Left lung (tissue), 10 donors: ENCODE measurements around the gene FAM107B. TPM values are rescaled to one million over a fixed set of nuclear protein-coding genes. Genes with fewer than 3 reads are reported as not detected.

Experiments used
- ATAC-seq: fragments of 200-7000 bp; cut with Tn5 transposase; one replicate; pipeline ENCODE4 v1.9.1; 2020; ENCODE audit warnings: moderate library complexity
- DNase-seq, 4 donors: peaks; one replicate each; pipeline ENCODE4 v3.0.0-alpha.2; 2013 to 2020
- H3K27ac ChIP-seq, 2 donors: fragments of 200-600 bp; sonication (generic) in 1 of 2; one replicate each; pipeline versions ENCODE4 v1.5.0 to v1.8.0; 2020 to 2021
- H3K27me3 ChIP-seq, 2 donors: fragments of 200-600 bp; sonication (generic) in 1 of 2; one replicate each; pipeline versions ENCODE4 v1.5.0 to v1.8.0; 2020 to 2021
- H3K36me3 ChIP-seq, 2 donors: fragments of 200-600 bp; sonication (generic) in 1 of 2; one replicate each; pipeline versions ENCODE4 v1.5.0 to v1.8.0; 2020 to 2021
- H3K4me1 ChIP-seq, 2 donors: fragments of 200-600 bp; one replicate each; pipeline ENCODE4 v1.8.0; 2021
- H3K4me3 ChIP-seq, 2 donors: fragments of 200-600 bp; sonication (generic) in 1 of 2; one replicate each; pipeline versions ENCODE4 v1.5.0 to v1.8.0; 2020 to 2021; ENCODE audit warnings: mild to moderate bottlenecking in 1 of 2
- H3K9me3 ChIP-seq, 2 donors: fragments of 200-600 bp; sonication (generic) in 1 of 2; one replicate each; pipeline versions ENCODE4 v1.5.0 to v1.8.0; 2020 to 2021
- CTCF ChIP-seq, 2 donors: fragments of 200-600 bp; sonication (generic) in 1 of 2; IDR thresholded peaks; one replicate each; pipeline versions ENCODE4 v1.5.0 to v1.8.0; 2021; ENCODE audit warnings: antibody characterized with exemption in 2 of 2
- intact Hi-C, 2 donors: fragments of 100-400 bp; cut with DNase I; formaldehyde crosslinking; loops; one replicate each; pipeline versions ENCODE4 v1.11.2 to v1.14.2; 2022
- polyA plus RNA-seq, 6 donors: library from polyadenylated mRNA; unstranded; fragments of 120-200 nt; gene quantifications; one replicate each; pipeline ENCODE4 v1.2.1, GENCODE V29; 2013; ENCODE audit not compliant: insufficient read length in 6 of 6
- total RNA-seq, 2 donors: library from RNA; stranded (reverse); fragmentation: NEBNext Ultra II Directional; extraction: Animal tissue kit (Norgen Biotek cat#: 25700); gene quantifications; one replicate each; pipeline ENCODE4 v1.2.1, GENCODE V29; 2021
- donor health status: DM: no; HTN: yes; CAD: no.
- donor health status: DM: no; HTN: no; CAD: no.

Gene FAM107B
- total and polyA plus RNA-seq, 8 donors = 66.2 to 93.6 (median 83.0) TPM

GRCh38 chr10:14601326-14601725 is 173.4 kb downstream of the FAM107B start:
- DNase-seq (no peak), ATAC-seq (no peak)
- Histone ChIP-seq H3K36me3 (peaks cover 0 to 45% of the 10 kb centered on the region in 2 donors), H3K9me3 (no peaks in the 10 kb centered on the region), H3K27ac (peak overlapping the region in 1 of 2 donors; percentile 85), H3K27me3 (no peaks in the 10 kb centered on the region), H3K4me3 (peak overlapping the region in 1 of 2 donors; percentile 63), H3K4me1 (peaks cover 7 to 47% of the 10 kb centered on the region in 2 donors)
- intact Hi-C loops = no loop called here
- no peak for TF ChIP-seq CTCF (IDR thresholded peaks at IDR 0.05)

DNA sequence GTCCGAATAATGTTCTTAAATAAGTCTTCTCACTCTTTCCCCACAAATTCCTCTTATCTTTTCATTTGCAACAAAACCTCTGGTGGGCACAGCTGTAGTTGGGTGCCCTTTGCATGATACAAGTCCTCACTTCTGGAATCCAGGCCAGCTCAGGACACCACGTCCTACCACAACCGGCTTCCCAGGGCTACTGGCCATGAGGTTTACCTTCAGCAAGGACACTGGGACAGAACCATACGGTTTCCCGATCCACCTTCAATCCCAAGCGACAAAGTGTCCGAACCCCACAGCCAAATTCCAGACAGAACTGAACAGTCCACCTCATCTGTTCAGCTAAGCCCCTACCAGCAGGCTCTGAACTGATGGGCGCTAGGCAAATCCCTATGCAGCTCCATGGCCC is 174.6 kb downstream of the FAM107B start:
- no peak for DNase-seq
- TF ChIP-seq CTCF (IDR thresholded peaks at IDR 0.05) = no peak
- Histone ChIP-seq H3K4me3 (no peak overlapping the region), H3K4me1 (peaks cover 3 to 39% of the 10 kb centered on the region in 2 donors), H3K27me3 (no peaks in the 10 kb centered on the region), H3K36me3 (peaks cover 0 to 52% of the 10 kb centered on the region in 2 donors), H3K9me3 (no peaks in the 10 kb centered on the region), H3K27ac (no peak overlapping the region)
- intact Hi-C loops = no loop called here
- ATAC-seq = no peak

DNA sequence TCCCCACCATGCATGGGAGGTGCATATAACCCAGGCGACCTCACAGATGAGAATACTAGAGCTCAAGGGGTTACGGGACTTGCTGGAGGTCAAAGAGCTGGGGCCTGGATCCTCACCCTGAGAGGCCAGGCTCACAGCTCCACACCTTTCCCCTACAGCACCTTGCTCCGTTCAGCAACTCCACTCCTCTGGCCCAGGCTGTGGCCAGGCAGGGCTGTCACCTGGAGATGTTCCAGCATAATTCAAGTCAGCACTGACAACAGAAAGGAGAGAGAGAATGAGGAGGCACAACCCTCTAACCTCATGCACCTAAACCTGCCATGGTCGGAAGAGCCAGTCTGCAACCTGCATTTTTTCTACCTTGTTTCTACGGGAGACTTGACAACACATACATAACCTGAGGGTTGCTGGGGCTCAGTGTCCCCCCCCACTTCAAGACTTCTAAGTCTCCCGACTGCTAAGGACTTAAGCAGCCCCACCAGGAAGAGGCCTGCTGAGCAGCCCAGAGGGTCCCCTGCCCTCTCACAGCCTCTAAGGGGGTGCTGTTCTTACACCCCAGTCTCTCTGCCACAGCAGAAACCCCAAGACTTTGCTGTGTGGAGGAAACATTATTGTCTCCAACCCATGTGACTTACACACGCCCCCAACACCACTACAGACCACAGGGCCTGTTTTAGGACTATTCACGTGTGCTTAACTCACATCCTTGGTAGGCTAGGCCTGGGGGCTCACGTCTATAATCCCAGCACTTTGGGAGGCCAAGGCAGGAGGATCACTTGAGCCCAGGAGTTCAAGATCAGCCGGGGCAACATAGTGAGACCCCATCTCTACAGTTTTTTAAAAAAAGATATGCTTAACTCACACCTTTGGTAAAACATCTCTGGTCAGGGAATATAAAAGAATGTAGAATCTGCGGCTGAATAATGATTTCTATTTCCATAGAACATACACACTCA is 175.6 kb downstream of the FAM107B start:
- Histone ChIP-seq H3K27ac (no peak overlapping the region), H3K36me3 (peaks cover 0 to 52% of the 10 kb centered on the region in 2 donors), H3K27me3 (no peaks in the 10 kb centered on the region), H3K9me3 (no peaks in the 10 kb centered on the region), H3K4me3 (no peak overlapping the region), H3K4me1 (peaks cover 0 to 33% of the 10 kb centered on the region in 2 donors)
- no peak for ATAC-seq
- no peak for DNase-seq
- intact Hi-C loops = no loop called here
- TF ChIP-seq CTCF (IDR thresholded peaks at IDR 0.05) = no peak

GRCh38 chr10:14595526-14596182 is 179.0 kb downstream of the FAM107B start:
- peaks cover 0 to 62% of the 10 kb centered on the region in 2 donors for H3K36me3 ChIP-seq
- H3K27ac ChIP-seq = no peak overlapping the region
- no peak overlapping the region for H3K4me3 ChIP-seq
- ATAC-seq (no peak), DNase-seq (no peak)
- intact Hi-C loops = no loop called here
- TF ChIP-seq CTCF (IDR thresholded peaks at IDR 0.05) = no peak
- H3K27me3 ChIP-seq = no peaks in the 10 kb centered on the region
- H3K9me3 ChIP-seq = no peaks in the 10 kb centered on the region
- H3K4me1 ChIP-seq = peaks cover 0 to 7% of the 10 kb centered on the region in 2 donors
